Jurkat, Clone E6-1 (cell line): ENCODE results near the gene TMC8.

Experiments used
- DNase-seq: peaks from one replicate; pipeline ENCODE4 v3.0.0-alpha.2; 2011; ENCODE audit warnings: low read depth, low spot score
- H3K4me3 ChIP-seq: 2 replicates; pipeline ENCODE4 v1.5.1; 2011; ENCODE audit warnings: mild to moderate bottlenecking, low read length, control low read depth, moderate library complexity

TMC8 gene

DNA sequence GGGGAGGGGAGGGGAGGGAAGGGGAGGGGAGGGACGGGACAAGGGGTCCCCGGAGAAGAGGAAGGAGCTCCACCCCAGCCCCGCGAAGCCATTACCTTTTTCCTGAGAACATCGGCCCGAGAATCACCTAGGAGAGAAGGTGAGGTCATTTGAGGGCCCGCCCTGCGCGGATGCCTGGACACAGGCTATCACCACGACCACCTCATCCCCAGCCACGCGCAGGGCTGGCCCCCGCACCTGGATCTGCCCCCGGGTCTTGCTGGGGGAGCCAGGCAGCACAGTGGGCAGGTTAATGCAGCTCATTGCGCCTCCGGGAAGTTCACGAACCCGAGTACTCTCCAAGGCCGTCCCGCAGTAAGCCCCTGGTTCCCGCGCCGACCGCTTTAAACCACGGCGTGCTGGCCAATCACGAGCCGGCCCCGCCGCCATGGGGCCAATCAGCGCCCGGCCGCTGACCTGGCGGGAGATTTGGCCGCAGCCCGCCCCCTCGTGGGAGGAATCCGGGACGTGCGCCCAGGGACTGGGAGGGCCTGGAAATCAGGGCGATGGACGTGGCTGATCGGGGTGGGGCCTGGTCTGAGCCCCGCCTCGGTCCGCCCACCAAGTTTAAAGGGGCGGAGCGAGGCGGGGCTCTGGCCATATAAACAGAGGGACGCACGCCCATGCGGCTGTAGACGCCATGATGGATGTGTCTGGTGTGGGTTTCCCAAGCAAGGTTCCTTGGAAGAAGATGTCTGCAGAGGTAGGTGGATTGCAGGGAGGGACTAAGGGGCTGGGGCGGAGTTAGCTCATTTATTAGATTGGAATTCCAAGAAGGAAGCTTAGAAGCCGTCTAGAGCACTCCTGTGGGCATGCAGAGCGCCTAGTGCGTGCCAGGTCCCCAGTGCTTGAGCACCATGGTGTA is 56.4 kb downstream of the TMC8 start, which contains the start of the genes AFMID and TK1:
Gene AFMID (plus strand): TSS at position 671 of the 904 bp plus-strand sequence. CDS start 9 bp downstream, at position 680.
Gene TK1 (minus strand): TSS at position 361 of the 904 bp plus-strand sequence. CDS start 58 bp downstream, at position 303.
- DNase-seq: peak; percentile 79
- H3K4me3 ChIP-seq: peak within 1 kb of the TSS; percentile 68
